22Rv1 (cell line): Measurements from ENCODE around the gene STAT6.

ENCODE experiments used
- H3K27ac ChIP-seq: fragments of 450-650 bp; 2 replicates; pipeline ENCODE4 v1.5.1; 2017
- CTCF ChIP-seq: fragments of 450-650 bp; IDR thresholded peaks from 2 replicates; pipeline ENCODE4 v1.5.1; 2017; ENCODE audit warnings: mild to moderate bottlenecking
- ZFX ChIP-seq: fragments of 450-650 bp; IDR thresholded peaks from 2 replicates; pipeline ENCODE4 v1.6.1; 2017; ENCODE audit warnings: antibody characterized with exemption, borderline replicate concordance

Gene STAT6

GRCh38 chr12:57135527-57136326, 24.6 kb upstream of the STAT6 start:
- no peak overlapping the region for H3K27ac ChIP-seq
- TF ChIP-seq ZFX (no peak), CTCF (no peak)

- H3K27ac ChIP-seq = no peak overlapping the region
- TF ChIP-seq CTCF (no peak), ZFX (no peak)
These were observed 23.8 kb upstream of the STAT6 start for GRCh38 chr12:57134949-57135348.

GRCh38 chr12:57133916-57134315, 22.8 kb upstream of the STAT6 start:
- no peak overlapping the region for H3K27ac ChIP-seq
- TF ChIP-seq ZFX (no peak), CTCF (no peak)

GRCh38 chr12:57133013-57133569, 21.9 kb upstream of the STAT6 start:
- TF ChIP-seq CTCF (no peak), ZFX (no peak)
- no peak overlapping the region for H3K27ac ChIP-seq

GRCh38 chr12:57131896-57132744, 21.0 kb upstream of the STAT6 start:
- H3K27ac ChIP-seq = no peak overlapping the region
- TF ChIP-seq ZFX = no peak
- no peak for TF ChIP-seq CTCF

- TF ChIP-seq ZFX (no peak), CTCF (no peak)
- H3K27ac ChIP-seq = no peak overlapping the region
These were observed 19.8 kb upstream of the STAT6 start for GRCh38 chr12:57130941-57131340.

- no peak for TF ChIP-seq CTCF
- no peak for TF ChIP-seq ZFX
- no peak overlapping the region for H3K27ac ChIP-seq
These were observed 18.7 kb upstream of the STAT6 start for GRCh38 chr12:57129889-57130288.
